Measurements from ENCODE around the gene EFHC2.

The EFHC2 gene

DNA sequence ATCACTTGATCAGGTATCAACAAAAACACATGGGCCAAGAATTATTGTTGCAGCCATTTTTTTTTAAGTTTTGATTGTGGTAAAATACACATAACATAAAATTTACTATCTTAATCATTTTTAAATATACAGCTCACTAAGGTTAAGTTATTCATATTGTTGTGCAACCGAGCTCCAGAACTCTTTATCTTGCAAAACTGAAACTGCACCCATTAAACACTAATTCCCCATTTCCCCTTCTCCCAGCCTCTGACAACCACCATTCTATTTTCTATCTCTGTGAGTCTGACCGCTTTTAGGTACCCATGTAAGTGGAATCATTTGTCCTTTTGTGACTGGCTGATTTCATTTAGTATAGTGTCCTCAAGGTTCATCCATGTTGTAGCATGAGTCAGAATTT, 244.1 kb downstream of the EFHC2 start:
- TF ChIP-seq, protein P1, sequence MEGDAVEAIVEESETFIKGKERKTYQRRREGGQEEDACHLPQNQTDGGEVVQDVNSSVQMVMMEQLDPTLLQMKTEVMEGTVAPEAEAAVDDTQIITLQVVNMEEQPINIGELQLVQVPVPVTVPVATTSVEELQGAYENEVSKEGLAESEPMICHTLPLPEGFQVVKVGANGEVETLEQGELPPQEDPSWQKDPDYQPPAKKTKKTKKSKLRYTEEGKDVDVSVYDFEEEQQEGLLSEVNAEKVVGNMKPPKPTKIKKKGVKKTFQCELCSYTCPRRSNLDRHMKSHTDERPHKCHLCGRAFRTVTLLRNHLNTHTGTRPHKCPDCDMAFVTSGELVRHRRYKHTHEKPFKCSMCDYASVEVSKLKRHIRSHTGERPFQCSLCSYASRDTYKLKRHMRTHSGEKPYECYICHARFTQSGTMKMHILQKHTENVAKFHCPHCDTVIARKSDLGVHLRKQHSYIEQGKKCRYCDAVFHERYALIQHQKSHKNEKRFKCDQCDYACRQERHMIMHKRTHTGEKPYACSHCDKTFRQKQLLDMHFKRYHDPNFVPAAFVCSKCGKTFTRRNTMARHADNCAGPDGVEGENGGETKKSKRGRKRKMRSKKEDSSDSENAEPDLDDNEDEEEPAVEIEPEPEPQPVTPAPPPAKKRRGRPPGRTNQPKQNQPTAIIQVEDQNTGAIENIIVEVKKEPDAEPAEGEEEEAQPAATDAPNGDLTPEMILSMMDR (IDR thresholded peaks at IDR 0.05; ENCODE audit: borderline replicate concordance, insufficient read depth, low read depth, low read length), result no peak
- no peak overlapping the region for H3K4me3 ChIP-seq (ENCODE audit: low read depth, low read length)

All from GM12875 (cell line).